Placental epithelial cell (primary cell): ENCODE measurements around the gene GAPVD1. TPM values are rescaled to one million over a fixed set of nuclear protein-coding genes. Genes with fewer than 3 reads are reported as not detected.

Experiments
- small RNA-seq: library from RNA; depleted of rRNA; stranded (forward); fragments of <200 nt; gene quantifications from one replicate; pipeline ENCODE3, GENCODE V24; 2012
- total RNA-seq: library from RNA; depleted of rRNA; stranded (reverse); fragments of >200 nt; gene quantifications from 2 replicates; pipeline ENCODE4 v1.2.3, GENCODE V29; 2012

GAPVD1 gene, protein sequence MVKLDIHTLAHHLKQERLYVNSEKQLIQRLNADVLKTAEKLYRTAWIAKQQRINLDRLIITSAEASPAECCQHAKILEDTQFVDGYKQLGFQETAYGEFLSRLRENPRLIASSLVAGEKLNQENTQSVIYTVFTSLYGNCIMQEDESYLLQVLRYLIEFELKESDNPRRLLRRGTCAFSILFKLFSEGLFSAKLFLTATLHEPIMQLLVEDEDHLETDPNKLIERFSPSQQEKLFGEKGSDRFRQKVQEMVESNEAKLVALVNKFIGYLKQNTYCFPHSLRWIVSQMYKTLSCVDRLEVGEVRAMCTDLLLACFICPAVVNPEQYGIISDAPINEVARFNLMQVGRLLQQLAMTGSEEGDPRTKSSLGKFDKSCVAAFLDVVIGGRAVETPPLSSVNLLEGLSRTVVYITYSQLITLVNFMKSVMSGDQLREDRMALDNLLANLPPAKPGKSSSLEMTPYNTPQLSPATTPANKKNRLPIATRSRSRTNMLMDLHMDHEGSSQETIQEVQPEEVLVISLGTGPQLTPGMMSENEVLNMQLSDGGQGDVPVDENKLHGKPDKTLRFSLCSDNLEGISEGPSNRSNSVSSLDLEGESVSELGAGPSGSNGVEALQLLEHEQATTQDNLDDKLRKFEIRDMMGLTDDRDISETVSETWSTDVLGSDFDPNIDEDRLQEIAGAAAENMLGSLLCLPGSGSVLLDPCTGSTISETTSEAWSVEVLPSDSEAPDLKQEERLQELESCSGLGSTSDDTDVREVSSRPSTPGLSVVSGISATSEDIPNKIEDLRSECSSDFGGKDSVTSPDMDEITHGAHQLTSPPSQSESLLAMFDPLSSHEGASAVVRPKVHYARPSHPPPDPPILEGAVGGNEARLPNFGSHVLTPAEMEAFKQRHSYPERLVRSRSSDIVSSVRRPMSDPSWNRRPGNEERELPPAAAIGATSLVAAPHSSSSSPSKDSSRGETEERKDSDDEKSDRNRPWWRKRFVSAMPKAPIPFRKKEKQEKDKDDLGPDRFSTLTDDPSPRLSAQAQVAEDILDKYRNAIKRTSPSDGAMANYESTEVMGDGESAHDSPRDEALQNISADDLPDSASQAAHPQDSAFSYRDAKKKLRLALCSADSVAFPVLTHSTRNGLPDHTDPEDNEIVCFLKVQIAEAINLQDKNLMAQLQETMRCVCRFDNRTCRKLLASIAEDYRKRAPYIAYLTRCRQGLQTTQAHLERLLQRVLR (N-terminal part only)
- total RNA-seq = 69.5 TPM in 2 replicates

DNA sequence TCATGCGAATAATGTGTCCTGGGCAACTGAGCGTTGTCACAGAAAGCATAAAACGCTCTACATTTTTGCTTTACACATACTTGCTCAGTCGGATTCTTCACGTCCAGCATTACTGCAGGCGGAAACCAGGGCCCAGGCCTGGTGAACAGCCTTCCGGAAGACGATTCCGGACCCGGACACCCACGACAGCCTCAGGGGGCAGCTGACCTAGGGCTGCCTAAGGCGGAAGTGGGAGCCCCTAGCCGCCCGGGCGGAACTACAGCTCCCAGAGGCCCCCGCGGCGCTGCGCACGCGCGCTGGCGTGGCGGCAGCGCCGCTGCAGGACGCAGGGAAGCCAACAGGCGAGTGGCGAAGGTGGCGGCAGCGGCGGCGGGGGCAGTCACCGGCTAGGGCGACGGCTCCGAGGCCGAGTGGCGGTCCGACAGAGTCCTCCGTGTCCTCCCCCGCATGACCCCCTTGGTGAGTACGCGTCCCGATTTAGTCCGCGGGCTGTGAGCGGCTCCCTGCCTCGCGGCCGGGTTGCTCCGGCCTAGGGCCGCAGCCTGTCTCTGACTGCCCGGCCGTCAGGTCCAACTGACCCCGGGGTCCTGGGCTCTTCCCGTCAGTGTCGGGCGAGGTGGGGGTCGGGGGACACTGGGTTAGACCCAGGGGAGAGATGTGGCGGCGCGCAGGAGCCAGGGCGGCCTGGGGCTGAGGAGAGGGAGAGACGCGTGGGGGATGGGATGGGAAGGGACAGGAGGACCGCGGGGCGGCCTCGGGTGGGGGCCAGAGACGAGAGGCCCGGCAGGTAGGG lies at the start of gene GAPVD1:
Gene GAPVD1, plus strand, starts transcription at position 326 of the 793 bp plus-strand sequence. CDS start 37,096 bp downstream, outside the sequence.

DNA sequence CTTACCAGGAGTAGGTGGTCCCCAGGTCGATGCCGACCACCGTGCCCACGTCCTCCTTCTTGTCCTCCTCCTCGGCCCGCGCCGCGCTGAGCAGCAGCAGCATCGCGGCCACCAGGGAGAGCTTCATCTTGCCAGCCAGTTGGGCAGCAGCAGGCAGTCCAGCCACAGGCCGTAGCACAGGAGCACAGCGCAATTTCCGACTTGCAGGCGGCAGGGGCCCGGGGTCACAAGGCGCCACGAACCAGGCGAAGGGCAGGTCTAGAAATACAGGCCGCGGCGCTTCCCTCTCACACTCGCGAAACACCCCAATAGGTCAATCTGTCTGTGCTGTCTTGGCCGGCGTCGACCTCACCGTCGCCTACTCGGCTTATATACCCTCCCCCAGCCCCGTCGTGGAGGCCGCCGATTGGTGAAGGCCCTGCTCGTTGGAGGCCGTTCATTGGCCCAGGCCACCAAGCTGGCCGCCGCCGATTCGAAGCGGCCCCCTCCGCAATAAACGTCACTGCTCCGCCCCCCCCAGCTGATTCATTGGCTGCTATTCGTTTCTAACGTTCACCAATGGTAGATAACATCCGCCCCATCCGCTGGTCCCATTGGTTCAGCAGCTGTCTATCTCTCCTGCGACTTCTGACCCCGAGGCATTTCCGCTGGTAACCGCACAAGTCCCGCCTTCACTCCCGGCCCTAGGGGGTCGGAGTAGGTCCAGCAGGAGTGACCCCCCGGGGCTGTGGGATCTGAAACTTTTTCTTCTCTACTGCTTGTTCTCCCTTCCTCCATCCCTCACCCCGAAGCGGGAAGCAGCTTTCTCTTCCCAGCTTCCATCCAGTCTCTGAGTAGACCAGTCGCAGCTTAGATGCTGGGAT lies 20.4 kb upstream of the GAPVD1 start, which contains the start of gene HSPA5:
Gene HSPA5, minus strand, starts transcription at position 344 of the 863 bp plus-strand sequence. Its CDS starts 217 bp downstream, at position 127.

Small RNA genes within 50 kb of the gene (small RNA-seq; reads per million reads assigned to genes)
- gene AL354710.1 = not detected
- gene RNU6-1020P = not detected

Other genes starting within 250 kb of the GAPVD1 start
- gene SCAI, start 118.3 kb upstream of the GAPVD1 start, total RNA-seq = 2.0 and 3.9 TPM in 2 replicates
- 23.6 and 35.7 TPM in 2 replicates for gene PPP6C, start 72.0 kb upstream of the GAPVD1 start, total RNA-seq
- gene RABEPK, start 61.3 kb upstream of the GAPVD1 start, total RNA-seq = 23.2 and 37.0 TPM in 2 replicates
- 131 and 270 TPM in 2 replicates for gene HSPA5, start 20.5 kb upstream of the GAPVD1 start, total RNA-seq